Measurements from ENCODE around the gene MYO1A.
"Not testable (repeated sequence)": the region's sequence is repeated elsewhere in the genome, so short reads cannot be mapped to it uniquely, and the experiment has no call there.

MYO1A gene

GRCh38 chr12:57046947-57047890, 2.7 kb downstream of the MYO1A start:
- DNase-seq = no peak

GRCh38 chr12:57046086-57046791, 3.7 kb downstream of the MYO1A start:
- DNase-seq = no peak

GRCh38 chr12:57044889-57045288, 5.0 kb downstream of the MYO1A start:
- DNase-seq = no peak

GRCh38 chr12:57044468-57044867, 5.5 kb downstream of the MYO1A start:
- DNase-seq = no peak

- no peak for DNase-seq
Measured at GRCh38 chr12:57042695-57043094, 7.2 kb downstream of the MYO1A start.

- DNase-seq = no peak
Measured at GRCh38 chr12:57040750-57041149, 9.2 kb downstream of the MYO1A start.

- DNase-seq = no peak
Measured at GRCh38 chr12:57040211-57040610, 9.7 kb downstream of the MYO1A start.

GRCh38 chr12:57039016-57039798, 10.7 kb downstream of the MYO1A start:
- no peak for DNase-seq

- no peak for DNase-seq
Measured at GRCh38 chr12:57037264-57037663, 12.7 kb downstream of the MYO1A start.

GRCh38 chr12:57033431-57033830, 16.5 kb downstream of the MYO1A start:
- no peak for DNase-seq

GRCh38 chr12:57031789-57032188, 18.1 kb downstream of the MYO1A start:
- no peak for DNase-seq

GRCh38 chr12:57031138-57031725, 18.7 kb downstream of the MYO1A start:
- peak; percentile 88 for DNase-seq

GRCh38 chr12:57029457-57029856, 20.5 kb downstream of the MYO1A start:
- DNase-seq = no peak

GRCh38 chr12:57027805-57028153, 22.1 kb downstream of the MYO1A start:
- DNase-seq = no peak

GRCh38 chr12:57027011-57027804, 22.7 kb downstream of the MYO1A start:
- no peak for DNase-seq

GRCh38 chr12:57025196-57025595, 24.7 kb downstream of the MYO1A start:
- no peak for DNase-seq

GRCh38 chr12:57022324-57022723, 27.6 kb downstream of the MYO1A start:
- not testable (repeated sequence) for DNase-seq

GRCh38 chr12:57019983-57020719, 29.8 kb downstream of the MYO1A start:
- DNase-seq = no peak

GRCh38 chr12:57018906-57019305, 31.0 kb downstream of the MYO1A start:
- DNase-seq = no peak

- not testable (repeated sequence) for DNase-seq
Measured at GRCh38 chr12:57018353-57018752, 31.6 kb downstream of the MYO1A start.

- DNase-seq = no peak
Measured at GRCh38 chr12:57016348-57016747, 33.6 kb downstream of the MYO1A start, which contains the start of gene TAC3. TSS of gene TAC3 (minus strand) at chr12:57016529. CDS start at chr12:57015797, 732 bp downstream.
